Ectodermal cell (in vitro differentiated cells): ENCODE measurements around the gene ZC3H18.

ENCODE experiments used
- H3K27ac ChIP-seq: 2 replicates; pipeline ENCODE4 v1.7.0; 2013; ENCODE audit warnings: mild to moderate bottlenecking, low read depth, low read length; ENCODE audit not compliant: insufficient read depth, poor library complexity, severe bottlenecking
- H3K27me3 ChIP-seq: 2 replicates; pipeline ENCODE4 v1.7.0; 2013; ENCODE audit warnings: mild to moderate bottlenecking, low read length; ENCODE audit not compliant: insufficient read depth, control insufficient read depth, poor library complexity, severe bottlenecking
- H3K36me3 ChIP-seq: one replicate; pipeline ENCODE4 v1.7.0; 2013; ENCODE audit warnings: low read length; ENCODE audit not compliant: control insufficient read depth, insufficient read depth
- H3K4me1 ChIP-seq: one replicate; pipeline ENCODE4 v1.7.0; 2013; ENCODE audit warnings: low read length; ENCODE audit not compliant: control insufficient read depth, insufficient read depth
- H3K4me3 ChIP-seq: 2 replicates; pipeline ENCODE4 v1.7.0; 2013; ENCODE audit warnings: low read depth, low read length, control low read depth; ENCODE audit not compliant: insufficient read depth
- H3K9me3 ChIP-seq: 2 replicates; pipeline ENCODE4 v1.7.0; 2013; ENCODE audit warnings: mild to moderate bottlenecking, low read length, moderate library complexity; ENCODE audit not compliant: control insufficient read depth
- WGBS, 2 experiments: methylation state at CpG; one replicate each; pipeline ENCODE4 v1.1.7; 2013; ENCODE audit warnings: missing lambda C conversion rate in 2 of 2; 5-methylcytosine and 5-hydroxymethylcytosine counted together

Gene ZC3H18

GRCh38 chr16:88550246-88550661 lies 19.9 kb upstream of the ZC3H18 start:
- H3K4me1 ChIP-seq = peaks cover 19% of the 10 kb centered on the region
- 84 to 85% methylated on average over 16 of the region's 16 CpGs for WGBS, 2 experiments
- H3K36me3 ChIP-seq = no peaks in the 10 kb centered on the region
- no peaks in the 10 kb centered on the region for H3K9me3 ChIP-seq
- H3K4me3 ChIP-seq = no peak overlapping the region
- H3K27me3 ChIP-seq = peaks cover 45% of the 10 kb centered on the region
- no peak overlapping the region for H3K27ac ChIP-seq

- H3K4me1 ChIP-seq = peaks cover 19% of the 10 kb centered on the region
- no peak overlapping the region for H3K4me3 ChIP-seq
- 76 to 78% methylated on average over 10 of the region's 10 CpGs for WGBS, 2 experiments
Measured at GRCh38 chr16:88552166-88552565, 18.0 kb upstream of the ZC3H18 start.

GRCh38 chr16:88552815-88553214 lies 17.4 kb upstream of the ZC3H18 start:
- WGBS, 2 experiments = 86 to 87% methylated on average over 13 of the region's 13 CpGs
- Histone ChIP-seq H3K27me3 (peaks cover 21% of the 10 kb centered on the region), H3K36me3 (no peaks in the 10 kb centered on the region), H3K4me1 (peaks cover 19% of the 10 kb centered on the region), H3K27ac (no peak overlapping the region), H3K9me3 (no peaks in the 10 kb centered on the region), H3K4me3 (no peak overlapping the region)

More at GRCh38 chr16:88552166-88552565, 18.0 kb upstream of the ZC3H18 start:
- peaks cover 27% of the 10 kb centered on the region for H3K27me3 ChIP-seq
- H3K9me3 ChIP-seq = no peaks in the 10 kb centered on the region
- no peak overlapping the region for H3K27ac ChIP-seq
- no peaks in the 10 kb centered on the region for H3K36me3 ChIP-seq

- Histone ChIP-seq H3K36me3 (no peaks in the 10 kb centered on the region), H3K27me3 (peaks cover 12% of the 10 kb centered on the region), H3K27ac (no peak overlapping the region), H3K4me1 (peaks cover 19% of the 10 kb centered on the region), H3K4me3 (no peak overlapping the region), H3K9me3 (no peaks in the 10 kb centered on the region)
- WGBS, 2 experiments = 91 to 93% methylated on average over 16 of the region's 16 CpGs
Measured at GRCh38 chr16:88553739-88554138, 16.5 kb upstream of the ZC3H18 start.

- WGBS, 2 experiments = 69 to 70% methylated on average over 15 of the region's 15 CpGs
- H3K4me1 ChIP-seq = peaks cover 13% of the 10 kb centered on the region
- H3K27ac ChIP-seq = no peak overlapping the region
- H3K27me3 ChIP-seq = peaks cover 1% of the 10 kb centered on the region
- no peaks in the 10 kb centered on the region for H3K36me3 ChIP-seq
- no peaks in the 10 kb centered on the region for H3K9me3 ChIP-seq
- H3K4me3 ChIP-seq = no peak overlapping the region
Measured at GRCh38 chr16:88554711-88555264, 15.4 kb upstream of the ZC3H18 start.

GRCh38 chr16:88556294-88556988 lies 13.8 kb upstream of the ZC3H18 start:
- Histone ChIP-seq H3K9me3 (no peaks in the 10 kb centered on the region), H3K36me3 (no peaks in the 10 kb centered on the region), H3K27me3 (no peaks in the 10 kb centered on the region), H3K4me1 (peaks cover 8% of the 10 kb centered on the region), H3K4me3 (no peak overlapping the region), H3K27ac (no peak overlapping the region)
- 76 to 81% methylated on average over 14 to 15 of the region's 15 CpGs for WGBS, 2 experiments

GRCh38 chr16:88558457-88559442 lies 11.5 kb upstream of the ZC3H18 start:
- Histone ChIP-seq H3K4me3 (no peak overlapping the region), H3K36me3 (no peaks in the 10 kb centered on the region), H3K4me1 (peaks cover 7% of the 10 kb centered on the region), H3K27me3 (peaks cover 7% of the 10 kb centered on the region), H3K9me3 (no peaks in the 10 kb centered on the region), H3K27ac (no peak overlapping the region)
- WGBS, 2 experiments = 69% methylated on average over 38 to 45 of the region's 45 CpGs

- peaks cover 4% of the 10 kb centered on the region for H3K4me1 ChIP-seq
- no peaks in the 10 kb centered on the region for H3K9me3 ChIP-seq
- no peaks in the 10 kb centered on the region for H3K36me3 ChIP-seq
- 70 to 71% methylated on average over 22 of the region's 22 CpGs for WGBS, 2 experiments
- H3K27me3 ChIP-seq = peaks cover 7% of the 10 kb centered on the region
- H3K27ac ChIP-seq = no peak overlapping the region
- H3K4me3 ChIP-seq = no peak overlapping the region
Measured at GRCh38 chr16:88560714-88561484, 9.3 kb upstream of the ZC3H18 start.

GRCh38 chr16:88561485-88562359 lies 8.5 kb upstream of the ZC3H18 start:
- H3K4me1 ChIP-seq = peaks cover 4% of the 10 kb centered on the region
- peaks cover 7% of the 10 kb centered on the region for H3K27me3 ChIP-seq
- no peaks in the 10 kb centered on the region for H3K9me3 ChIP-seq
- no peaks in the 10 kb centered on the region for H3K36me3 ChIP-seq
- no peak overlapping the region for H3K4me3 ChIP-seq
- H3K27ac ChIP-seq = no peak overlapping the region
- WGBS, 2 experiments = 34 to 35% methylated on average over 23 to 24 of the region's 24 CpGs
